Loucy (cell line): Measurements from ENCODE around the gene PANK2.
A peak's percentile ranks its signal among the peaks of the same experiment; 100 is the strongest.

Experiments used
- H2AFZ ChIP-seq: fragments of 200-600 bp; sonication (generic); 2 replicates; pipeline ENCODE4 v1.6.0; 2016; ENCODE audit warnings: antibody characterized with exemption, mild to moderate bottlenecking, low read length, moderate library complexity
- H3F3A ChIP-seq: fragments of 200-600 bp; 2 replicates; pipeline ENCODE4 v1.6.0; 2016; ENCODE audit warnings: antibody characterized with exemption, low read depth, mild to moderate bottlenecking
- H3K27me3 ChIP-seq: fragments of 200-600 bp; sonication (generic); 2 replicates; pipeline ENCODE4 v1.6.1; 2014; ENCODE audit warnings: low read length, mild to moderate bottlenecking; ENCODE audit not compliant: insufficient read depth, poor library complexity, severe bottlenecking
- H3K36me3 ChIP-seq: fragments of 200-600 bp; sonication (generic); 2 replicates; pipeline ENCODE4 v1.6.1; 2016; ENCODE audit warnings: low read length; ENCODE audit not compliant: insufficient read depth
- H3K4me1 ChIP-seq: fragments of 200-600 bp; sonication (generic); 2 replicates; pipeline ENCODE4 v1.5.1; 2014; ENCODE audit warnings: low read length, mild to moderate bottlenecking; ENCODE audit not compliant: insufficient read depth, poor library complexity, severe bottlenecking
- H3K4me2 ChIP-seq: fragments of 200-600 bp; sonication (generic); 2 replicates; pipeline ENCODE4 v1.6.0; 2014; ENCODE audit warnings: antibody characterized with exemption, low read length, low read depth, mild to moderate bottlenecking; ENCODE audit not compliant: poor library complexity, severe bottlenecking
- H3K4me3 ChIP-seq: fragments of 200-600 bp; sonication (generic); 2 replicates; pipeline ENCODE4 v1.5.1; 2014; ENCODE audit warnings: low read length, mild to moderate bottlenecking, mixed read lengths; ENCODE audit not compliant: poor library complexity, severe bottlenecking
- H3K79me2 ChIP-seq: fragments of 200-600 bp; sonication (generic); 2 replicates; pipeline ENCODE4 v1.6.1; 2014; ENCODE audit warnings: low read length; ENCODE audit not compliant: insufficient read depth
- H3K9ac ChIP-seq: fragments of 200-600 bp; sonication (generic); 2 replicates; pipeline ENCODE4 v1.6.0; 2014; ENCODE audit warnings: mild to moderate bottlenecking, low read depth, low read length, moderate library complexity; ENCODE audit not compliant: poor library complexity, severe bottlenecking
- H3K9me2 ChIP-seq: fragments of 200-600 bp; sonication (generic); replicated peaks from 2 replicates; pipeline ENCODE4 v1.6.1; 2016; ENCODE audit warnings: low read depth, low read length, mixed read lengths
- H3K9me3 ChIP-seq: fragments of 200-600 bp; sonication (generic); 2 replicates; pipeline ENCODE4 v1.6.1; 2014; ENCODE audit warnings: mild to moderate bottlenecking, antibody characterized with exemption, low read length, low read depth; ENCODE audit not compliant: insufficient read depth
- H4K20me1 ChIP-seq: fragments of 200-600 bp; sonication (generic); 2 replicates; pipeline ENCODE4 v1.6.0; 2014; ENCODE audit warnings: antibody characterized with exemption, low read length, mild to moderate bottlenecking; ENCODE audit not compliant: insufficient read depth, poor library complexity, severe bottlenecking
- EZH2phosphoT487 ChIP-seq: fragments of 200-600 bp; IDR thresholded peaks from 2 replicates; pipeline ENCODE4 v1.6.1; 2018; ENCODE audit warnings: antibody characterized with exemption, mild to moderate bottlenecking, moderate library complexity, borderline replicate concordance
- TF ChIP-seq, protein P1 (sequence below): fragments of 200-600 bp; sonication (generic); conservative IDR thresholded peaks from 2 replicates; pipeline ENCODE4 v1.5.1; 2014; ENCODE audit warnings: mild to moderate bottlenecking, antibody characterized with exemption, low read length

PANK2 gene

DNA sequence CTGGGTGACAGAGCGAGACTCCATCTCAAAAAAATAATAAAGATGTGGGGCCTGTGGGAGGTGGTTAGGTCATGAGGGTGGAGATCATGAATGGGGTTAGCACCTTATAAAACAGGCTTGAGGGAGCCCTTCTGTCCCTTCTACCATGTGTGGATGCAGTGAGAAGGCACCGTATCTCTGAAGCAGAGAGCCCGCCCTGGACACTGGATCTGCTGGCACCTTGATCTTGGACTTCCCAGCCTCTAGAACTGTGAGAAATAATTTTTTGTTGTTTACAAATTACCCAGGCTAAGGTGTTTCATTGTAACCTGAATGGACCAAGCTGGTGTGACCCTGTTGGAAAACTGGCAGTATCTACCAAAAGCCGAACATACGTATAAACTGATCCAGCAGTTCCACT is 15.7 kb upstream of the PANK2 start:
- TF ChIP-seq EZH2phosphoT487: no peak
- TF ChIP-seq, protein P1, sequence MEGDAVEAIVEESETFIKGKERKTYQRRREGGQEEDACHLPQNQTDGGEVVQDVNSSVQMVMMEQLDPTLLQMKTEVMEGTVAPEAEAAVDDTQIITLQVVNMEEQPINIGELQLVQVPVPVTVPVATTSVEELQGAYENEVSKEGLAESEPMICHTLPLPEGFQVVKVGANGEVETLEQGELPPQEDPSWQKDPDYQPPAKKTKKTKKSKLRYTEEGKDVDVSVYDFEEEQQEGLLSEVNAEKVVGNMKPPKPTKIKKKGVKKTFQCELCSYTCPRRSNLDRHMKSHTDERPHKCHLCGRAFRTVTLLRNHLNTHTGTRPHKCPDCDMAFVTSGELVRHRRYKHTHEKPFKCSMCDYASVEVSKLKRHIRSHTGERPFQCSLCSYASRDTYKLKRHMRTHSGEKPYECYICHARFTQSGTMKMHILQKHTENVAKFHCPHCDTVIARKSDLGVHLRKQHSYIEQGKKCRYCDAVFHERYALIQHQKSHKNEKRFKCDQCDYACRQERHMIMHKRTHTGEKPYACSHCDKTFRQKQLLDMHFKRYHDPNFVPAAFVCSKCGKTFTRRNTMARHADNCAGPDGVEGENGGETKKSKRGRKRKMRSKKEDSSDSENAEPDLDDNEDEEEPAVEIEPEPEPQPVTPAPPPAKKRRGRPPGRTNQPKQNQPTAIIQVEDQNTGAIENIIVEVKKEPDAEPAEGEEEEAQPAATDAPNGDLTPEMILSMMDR: no peak
- no peaks in the 10 kb centered on the region for H4K20me1 ChIP-seq
- no peaks in the 10 kb centered on the region for H3K36me3 ChIP-seq
- no peak overlapping the region for H3K4me2 ChIP-seq
- no peaks in the 10 kb centered on the region for H3F3A ChIP-seq
- no peaks in the 10 kb centered on the region for H3K27me3 ChIP-seq
- no peaks in the 10 kb centered on the region for H3K9me2 ChIP-seq
- peaks cover 10% of the 10 kb centered on the region for H3K4me1 ChIP-seq
- no peaks in the 10 kb centered on the region for H3K79me2 ChIP-seq
- no peak overlapping the region for H3K4me3 ChIP-seq
- no peak overlapping the region for H3K9ac ChIP-seq
- H2AFZ ChIP-seq: no peak overlapping the region
- no peaks in the 10 kb centered on the region for H3K9me3 ChIP-seq

DNA sequence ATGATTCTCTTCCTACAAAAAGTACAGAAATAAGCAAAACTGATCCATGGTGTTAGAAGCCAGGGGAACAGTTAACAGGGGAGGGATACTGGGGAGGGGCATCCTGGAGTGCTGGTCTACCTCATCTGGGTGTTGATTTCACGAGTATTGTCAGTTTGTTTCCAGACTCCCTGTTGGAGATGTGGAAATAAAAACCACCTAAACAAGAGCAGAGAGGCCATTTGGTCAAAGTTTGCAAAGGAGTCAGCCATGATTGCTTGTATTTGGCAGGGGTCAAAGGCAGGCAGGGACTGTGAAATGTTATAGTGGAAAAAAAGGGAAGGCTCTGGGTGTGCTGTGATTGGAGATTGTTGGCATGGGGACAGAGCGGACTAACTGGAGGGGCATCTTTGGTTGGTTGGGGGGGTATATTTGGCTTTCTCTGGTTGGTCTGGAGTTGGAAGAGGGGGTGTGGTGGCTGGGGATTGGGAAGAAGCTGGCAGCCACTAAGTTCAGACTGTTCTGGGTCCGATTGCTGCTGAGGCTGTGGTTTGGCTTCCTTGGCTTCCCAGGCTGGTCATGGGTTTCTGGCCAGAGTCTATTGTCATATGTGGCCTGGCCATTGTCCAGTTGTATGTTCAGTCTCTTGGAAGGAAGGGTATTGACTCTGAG is 14.9 kb upstream of the PANK2 start:
- no peak overlapping the region for H2AFZ ChIP-seq
- H3K4me2 ChIP-seq: no peak overlapping the region
- H3K27me3 ChIP-seq: no peaks in the 10 kb centered on the region
- H3K4me1 ChIP-seq: peaks cover 10% of the 10 kb centered on the region
- no peaks in the 10 kb centered on the region for H3F3A ChIP-seq
- H3K9ac ChIP-seq: no peak overlapping the region
- TF ChIP-seq, protein P1: no peak
- no peak for TF ChIP-seq EZH2phosphoT487
- no peaks in the 10 kb centered on the region for H3K79me2 ChIP-seq
- no peaks in the 10 kb centered on the region for H3K36me3 ChIP-seq
- H3K4me3 ChIP-seq: no peak overlapping the region
- no peaks in the 10 kb centered on the region for H3K9me2 ChIP-seq
- H3K9me3 ChIP-seq: no peaks in the 10 kb centered on the region
- H4K20me1 ChIP-seq: no peaks in the 10 kb centered on the region

DNA sequence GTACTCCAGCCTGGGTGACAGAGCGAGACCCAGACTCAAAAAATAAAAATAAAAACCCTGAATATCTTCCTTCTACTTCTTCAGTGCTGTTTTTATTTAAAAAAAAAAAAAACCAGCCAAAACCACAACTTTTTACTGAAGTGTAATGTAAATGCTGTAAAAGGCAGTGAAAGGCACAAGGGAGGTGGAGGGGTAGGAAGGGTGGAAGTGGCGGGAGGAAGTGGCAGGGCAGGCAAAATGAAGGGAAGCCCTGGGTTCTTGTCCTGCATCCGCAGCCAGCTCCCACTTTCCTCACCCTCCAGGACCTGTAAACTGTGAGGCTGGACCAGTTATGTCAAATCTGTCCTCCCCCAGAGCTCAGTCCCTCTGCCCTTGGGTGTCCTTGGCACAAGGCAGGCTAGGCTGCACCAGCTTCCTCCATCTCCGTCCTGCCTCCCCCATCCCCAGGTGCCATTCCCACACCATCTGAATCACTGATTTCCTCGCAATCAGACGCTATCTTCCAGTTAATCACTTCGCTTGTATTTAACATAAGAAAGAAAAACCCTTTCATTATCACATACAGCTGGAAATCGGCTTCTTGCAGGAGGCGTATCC is 13.7 kb upstream of the PANK2 start:
- no peak overlapping the region for H3K4me3 ChIP-seq
- no peaks in the 10 kb centered on the region for H3F3A ChIP-seq
- peaks cover 10% of the 10 kb centered on the region for H3K4me1 ChIP-seq
- no peaks in the 10 kb centered on the region for H4K20me1 ChIP-seq
- H3K36me3 ChIP-seq: no peaks in the 10 kb centered on the region
- H3K27me3 ChIP-seq: no peaks in the 10 kb centered on the region
- no peaks in the 10 kb centered on the region for H3K9me3 ChIP-seq
- H3K9ac ChIP-seq: no peak overlapping the region
- TF ChIP-seq, protein P1: no peak
- TF ChIP-seq EZH2phosphoT487: no peak
- H3K79me2 ChIP-seq: no peaks in the 10 kb centered on the region
- no peaks in the 10 kb centered on the region for H3K9me2 ChIP-seq
- no peak overlapping the region for H2AFZ ChIP-seq
- H3K4me2 ChIP-seq: peak overlapping the region; percentile 40
